Fibroblast of the aortic adventitia (primary cell): ENCODE data around the gene GLI2. TPM values are rescaled to one million over a fixed set of nuclear protein-coding genes. Genes with fewer than 3 reads are reported as not detected.

Experiments
- DNase-seq: peaks from one replicate; pipeline ENCODE4 v3.0.0-alpha.2; 2010; ENCODE audit warnings: low read depth
- H3K4me3 ChIP-seq: 2 replicates; pipeline ENCODE4 v1.5.1; 2011; ENCODE audit warnings: low read depth, mild to moderate bottlenecking, control low read depth, low read length, moderate library complexity
- total RNA-seq: library from RNA; depleted of rRNA; stranded (reverse); fragments of >200 nt; gene quantifications from 2 replicates; pipeline ENCODE4 v1.2.3, GENCODE V29; 2012; ENCODE audit warnings: low replicate concordance
- TF ChIP-seq, protein P1 (sequence below): IDR thresholded peaks from 2 replicates; pipeline ENCODE4 v1.5.1; 2011; ENCODE audit warnings: mild to moderate bottlenecking, low read length, control low read depth, inconsistent platforms; ENCODE audit not compliant: insufficient read depth

GLI2 gene
- total RNA-seq, 1 donor, result 5.3 TPM

DNA sequence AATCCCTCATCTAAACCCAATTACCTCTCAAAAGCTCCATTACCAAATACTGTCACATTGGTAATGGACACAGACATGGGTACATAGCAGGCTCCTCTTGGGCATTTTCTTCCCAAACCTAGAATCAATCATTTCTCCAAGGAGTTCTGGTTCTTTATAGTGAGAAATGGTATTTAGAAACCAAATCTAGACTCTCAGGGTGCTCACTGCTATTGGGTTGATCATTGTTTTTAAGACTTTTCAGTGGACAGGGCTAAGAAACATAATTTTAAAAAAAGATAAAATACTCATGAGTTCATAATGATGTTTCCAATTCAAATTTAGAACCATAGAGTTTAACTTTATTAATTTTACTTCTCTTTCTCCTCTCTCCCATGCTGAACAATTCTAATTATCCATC lies 9.4 kb upstream of the GLI2 start:
- DNase-seq, result no peak
- H3K4me3 ChIP-seq, result no peak overlapping the region
- TF ChIP-seq, protein P1, sequence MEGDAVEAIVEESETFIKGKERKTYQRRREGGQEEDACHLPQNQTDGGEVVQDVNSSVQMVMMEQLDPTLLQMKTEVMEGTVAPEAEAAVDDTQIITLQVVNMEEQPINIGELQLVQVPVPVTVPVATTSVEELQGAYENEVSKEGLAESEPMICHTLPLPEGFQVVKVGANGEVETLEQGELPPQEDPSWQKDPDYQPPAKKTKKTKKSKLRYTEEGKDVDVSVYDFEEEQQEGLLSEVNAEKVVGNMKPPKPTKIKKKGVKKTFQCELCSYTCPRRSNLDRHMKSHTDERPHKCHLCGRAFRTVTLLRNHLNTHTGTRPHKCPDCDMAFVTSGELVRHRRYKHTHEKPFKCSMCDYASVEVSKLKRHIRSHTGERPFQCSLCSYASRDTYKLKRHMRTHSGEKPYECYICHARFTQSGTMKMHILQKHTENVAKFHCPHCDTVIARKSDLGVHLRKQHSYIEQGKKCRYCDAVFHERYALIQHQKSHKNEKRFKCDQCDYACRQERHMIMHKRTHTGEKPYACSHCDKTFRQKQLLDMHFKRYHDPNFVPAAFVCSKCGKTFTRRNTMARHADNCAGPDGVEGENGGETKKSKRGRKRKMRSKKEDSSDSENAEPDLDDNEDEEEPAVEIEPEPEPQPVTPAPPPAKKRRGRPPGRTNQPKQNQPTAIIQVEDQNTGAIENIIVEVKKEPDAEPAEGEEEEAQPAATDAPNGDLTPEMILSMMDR, result no peak

DNA sequence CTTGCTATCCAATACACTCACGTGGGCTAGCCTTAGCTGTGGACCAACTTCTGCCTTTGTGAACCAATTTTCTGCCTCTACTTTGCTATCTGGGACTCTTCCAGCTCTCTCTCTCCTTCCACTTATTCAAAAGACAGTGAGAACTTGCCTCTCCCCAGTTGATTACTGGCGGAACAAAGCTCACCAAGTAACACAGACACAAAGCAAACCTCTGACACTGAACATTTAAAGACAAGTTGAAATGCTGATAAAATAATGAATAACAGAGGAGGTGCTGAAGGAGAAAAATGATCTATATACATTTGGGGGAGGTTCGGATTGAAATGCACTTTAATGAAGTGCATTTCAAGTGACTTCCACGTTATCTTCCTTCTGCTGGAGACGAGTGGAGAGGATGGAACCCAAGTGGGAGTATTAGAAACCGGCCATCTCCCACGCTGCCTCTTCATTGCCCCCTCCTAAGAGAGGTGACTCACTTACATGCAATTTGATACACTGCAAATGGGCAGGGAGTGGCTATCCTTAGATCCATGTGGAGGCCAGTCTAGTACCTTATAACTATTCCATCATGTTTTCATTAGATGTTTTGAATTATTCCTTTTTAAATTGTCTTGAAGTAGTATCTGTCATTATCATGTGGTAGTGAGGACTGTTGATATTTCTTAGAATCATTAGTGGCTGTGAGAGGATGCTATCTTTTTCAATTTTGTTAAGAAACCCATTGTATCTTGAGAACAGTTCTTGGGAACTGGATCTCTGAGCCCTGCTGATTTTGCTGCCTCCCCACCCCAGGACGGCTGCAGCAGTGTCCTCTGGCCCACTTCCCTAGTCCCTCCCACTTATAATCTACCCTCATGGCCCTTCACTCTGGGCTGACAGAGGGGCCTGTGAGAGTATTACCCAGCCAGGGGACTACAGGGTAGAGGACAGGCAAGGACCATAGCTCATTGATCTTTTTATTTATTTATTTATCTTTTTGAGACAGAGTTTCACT lies 6.0 kb upstream of the GLI2 start:
- peak overlapping the region; percentile 20 for H3K4me3 ChIP-seq
- TF ChIP-seq, protein P1, result no peak
- peak; percentile 87 for DNase-seq

DNA sequence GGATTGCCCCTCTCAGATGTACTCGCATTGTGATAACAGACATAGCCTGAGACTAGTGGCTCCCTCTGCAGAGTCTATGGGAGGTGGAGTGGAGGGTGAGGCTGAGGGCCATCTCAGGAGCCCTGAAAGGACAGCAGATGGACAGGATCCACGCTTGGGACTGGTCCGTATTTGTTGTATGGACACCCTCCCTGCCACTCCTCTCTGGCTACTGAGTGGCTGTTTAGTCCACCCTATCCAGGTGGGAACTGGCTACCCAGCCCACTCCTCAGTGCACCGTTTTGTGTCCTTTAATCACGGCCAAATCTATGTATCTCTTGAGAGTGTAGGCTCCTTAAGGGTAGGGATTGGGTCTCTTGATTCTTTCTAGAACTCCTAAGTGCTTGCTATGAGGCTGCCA lies 4.5 kb upstream of the GLI2 start:
- DNase-seq, result no peak
- TF ChIP-seq, protein P1, result no peak
- H3K4me3 ChIP-seq, result no peak overlapping the region

DNA sequence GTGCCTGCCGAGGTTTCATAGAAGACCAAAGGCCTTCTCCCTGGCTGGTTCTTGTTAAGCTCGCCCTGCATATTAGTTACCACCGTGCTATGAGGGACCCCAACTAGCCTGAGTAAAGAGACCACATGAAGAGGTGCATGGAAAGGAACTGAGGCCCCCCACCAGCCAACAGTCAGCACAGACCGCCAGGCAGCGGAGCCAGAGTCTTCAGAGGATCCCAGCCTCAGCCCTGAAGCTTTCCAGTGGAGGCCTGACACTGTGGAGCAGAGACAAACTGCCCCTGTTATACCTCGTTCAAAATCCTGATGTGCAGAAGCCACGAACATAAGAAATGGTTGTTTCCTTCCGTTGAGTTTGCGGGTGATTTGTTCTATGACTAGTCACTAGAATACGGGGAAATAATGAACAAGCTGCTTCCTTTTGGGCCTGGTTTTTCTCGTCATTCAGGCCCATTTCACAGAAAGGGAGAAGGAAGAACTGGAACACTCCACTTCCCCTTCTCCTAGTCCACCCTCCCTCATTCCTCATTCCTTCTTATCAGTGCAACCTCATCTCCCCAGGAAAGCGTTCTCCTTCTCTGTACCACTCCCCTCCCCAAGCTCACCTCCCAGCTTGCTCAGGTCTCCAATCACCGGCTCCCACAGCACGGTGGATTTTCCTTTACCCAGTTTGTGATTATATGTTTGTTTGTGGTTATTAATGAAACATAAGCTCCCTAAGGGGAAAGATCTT lies 3.0 kb upstream of the GLI2 start:
- DNase-seq, result no peak
- no peak overlapping the region for H3K4me3 ChIP-seq
- TF ChIP-seq, protein P1, result no peak

DNA sequence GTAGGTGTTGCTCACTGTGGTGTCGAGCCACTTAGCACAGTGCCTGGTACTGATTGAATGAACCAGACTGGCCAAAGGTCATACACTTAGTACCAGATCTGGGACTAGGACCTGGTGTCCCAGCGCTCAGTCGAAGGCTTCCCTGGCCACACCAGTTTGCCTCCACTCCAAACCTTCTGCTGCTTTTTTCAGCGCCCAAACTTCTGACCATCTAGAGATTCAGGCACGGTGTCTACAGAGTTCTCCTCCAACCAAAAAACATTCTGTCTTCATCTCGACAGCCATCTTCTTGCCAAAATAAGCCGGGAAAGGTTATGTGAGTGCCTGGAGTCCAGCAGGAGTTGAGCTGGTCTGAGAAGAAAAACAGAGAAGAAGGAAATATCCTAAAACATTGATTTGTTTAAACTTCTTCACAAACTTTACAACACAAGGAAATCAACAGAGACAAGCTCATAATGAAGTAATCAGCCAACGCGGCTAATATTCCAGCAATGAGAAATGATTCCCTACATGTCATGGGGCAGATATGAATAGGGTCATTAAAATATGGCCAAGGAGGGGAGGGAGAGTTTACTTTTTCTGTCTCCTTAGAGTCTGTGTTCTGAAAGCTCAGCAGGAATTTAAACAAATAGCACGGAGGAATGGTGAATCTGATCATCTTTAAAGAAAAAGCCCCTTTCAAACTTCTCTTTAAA lies 2.3 kb upstream of the GLI2 start:
- no peak for DNase-seq
- TF ChIP-seq, protein P1, result no peak
- no peak overlapping the region for H3K4me3 ChIP-seq

DNA sequence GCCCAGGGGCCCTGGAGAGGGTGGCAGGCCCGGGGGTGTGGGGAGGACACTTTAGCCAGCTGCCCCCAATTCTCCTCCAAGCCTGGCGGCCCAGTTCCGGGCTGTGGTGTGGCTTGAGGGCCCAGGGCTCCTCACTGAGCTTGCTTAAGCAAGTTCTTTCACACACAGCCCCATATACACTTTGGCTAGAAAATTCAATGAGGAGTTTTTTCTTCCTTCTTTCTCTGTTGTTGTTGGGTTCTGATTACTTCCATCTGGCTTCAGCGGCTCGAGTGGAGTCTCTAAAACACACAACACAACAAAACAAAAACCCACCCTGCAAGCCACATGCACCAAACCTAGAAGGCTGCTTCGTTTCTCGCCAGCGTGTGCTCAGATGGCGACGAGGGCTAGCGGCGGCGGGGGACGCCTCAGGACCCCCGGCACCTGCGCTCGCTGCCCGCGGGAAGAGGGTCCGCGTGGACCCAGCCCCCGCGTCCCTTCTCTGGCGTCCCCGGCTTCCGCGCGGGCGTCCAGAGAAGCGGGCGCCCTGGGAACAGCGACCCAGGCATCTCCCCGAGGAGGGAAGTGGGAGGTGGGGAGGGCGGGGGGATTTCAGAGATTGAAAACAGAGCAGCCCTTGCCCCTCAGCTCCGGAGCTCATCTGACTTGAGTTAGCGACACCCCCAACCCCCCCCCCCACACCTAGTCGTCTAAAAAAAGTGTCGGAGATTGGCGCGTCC lies 577 bp upstream of the GLI2 start:
- H3K4me3 ChIP-seq, result peak overlapping the region; percentile 82
- TF ChIP-seq, protein P1, result no peak
- DNase-seq, result peak; percentile 57
